ENCODE measurements around the gene RAB27A. TPM values are rescaled to one million over a fixed set of nuclear protein-coding genes. Genes with fewer than 3 reads are reported as not detected.
"Not testable (repeated sequence)": the region's sequence is repeated elsewhere in the genome, so short reads cannot be mapped to it uniquely, and the experiment has no call there.

Gene RAB27A
- total and polyA plus RNA-seq, 2 donors (not counting 3 experiments of a cell fraction or from before 2014, with no cell fraction given): 7.3 to 30.9 TPM

GRCh38 chr15:55286442-55287189, 3.0 kb downstream of the RAB27A start:
- H3K9ac ChIP-seq (replicated peaks; ENCODE audit: extremely low read depth, insufficient read depth, low read length); H3K4me2 ChIP-seq (ENCODE audit: insufficient read depth, low read length); H3K36me3 ChIP-seq (ENCODE audit: control insufficient read depth in 2 of 2, extremely low read depth in 1 of 2, insufficient read depth in 2 of 2, low read length in 2 of 2); DNase-seq (ENCODE audit: low read depth, low spot score); POLR2A ChIA-PET; H3K79me2 ChIP-seq (ENCODE audit: control insufficient read depth, insufficient read depth, low read length); BruUV-seq (replicated peaks); FAIRE-seq; dilution Hi-C loops (cut with MboI; ENCODE audit: extremely low pct_ligation_motif_present, low sequenced_read_pairs); H3K9me3 ChIP-seq (replicated peaks; ENCODE audit: control insufficient read depth, insufficient read depth, low read length); H3K27me3 ChIP-seq (ENCODE audit: control insufficient read depth in 2 of 2, insufficient read depth in 2 of 2, low read length in 2 of 2); H2AFZ ChIP-seq (ENCODE audit: low read depth, low read length); H4K20me1 ChIP-seq (replicated peaks; ENCODE audit: control insufficient read depth, extremely low read depth, insufficient read depth, low read length); H3K4me3 ChIP-seq (replicated peaks in 1 of 3; ENCODE audit: insufficient read depth in 1 of 3, low read depth in 1 of 3, low read length in 3 of 3); H3K9me1 ChIP-seq (replicated peaks; ENCODE audit: control insufficient read depth, extremely low read depth, insufficient read depth, low read length); H3K27ac ChIP-seq (ENCODE audit: insufficient read depth, low read depth, low read length); intact Hi-C loops (cut with micrococcal nuclease): not testable (repeated sequence)
- CTCF ChIA-PET: interaction anchor here (1.7 kb wide), 1 partner anchor 70 kb away, joined by 7 read pairs; no protein-coding TSS in a partner anchor
- H3K4me1 ChIP-seq (ENCODE audit: control insufficient read depth, extremely low read depth, insufficient read depth, low read length): peaks cover 25% of the 10 kb centered on the region

GRCh38 chr15:55284426-55284825, 5.2 kb downstream of the RAB27A start:
- no peaks in the 10 kb centered on the region for H3K9me3 ChIP-seq (replicated peaks; ENCODE audit: control insufficient read depth, insufficient read depth, low read length)
- H3K36me3 ChIP-seq (ENCODE audit: control insufficient read depth in 2 of 2, extremely low read depth in 1 of 2, insufficient read depth in 2 of 2, low read length in 2 of 2): no peaks in the 10 kb centered on the region
- no peaks in the 10 kb centered on the region for H3K27me3 ChIP-seq (ENCODE audit: control insufficient read depth in 2 of 2, insufficient read depth in 2 of 2, low read length in 2 of 2)
- ChIA-PET CTCF (interaction anchor here (1.6 kb wide), 1 partner anchor 53 kb away, joined by 4 read pairs; no protein-coding TSS in a partner anchor), POLR2A (no interaction called here)
- peaks cover 6% of the 10 kb centered on the region for H3K79me2 ChIP-seq (ENCODE audit: control insufficient read depth, insufficient read depth, low read length)
- no TSS peak for BruUV-seq (replicated peaks)
- dilution Hi-C loops (cut with MboI; ENCODE audit: extremely low pct_ligation_motif_present, low sequenced_read_pairs) (no loop called here), intact Hi-C loops (cut with micrococcal nuclease) (no loop called here)
- H3K9me1 ChIP-seq (replicated peaks; ENCODE audit: control insufficient read depth, extremely low read depth, insufficient read depth, low read length): no peaks in the 10 kb centered on the region
- no peak for DNase-seq (ENCODE audit: low read depth, low spot score)
- no peak for FAIRE-seq
- H3K4me2 ChIP-seq (ENCODE audit: insufficient read depth, low read length): no peak overlapping the region
- no peak overlapping the region for H2AFZ ChIP-seq (ENCODE audit: low read depth, low read length)
- no peak overlapping the region for H3K9ac ChIP-seq (replicated peaks; ENCODE audit: extremely low read depth, insufficient read depth, low read length)
- no peak overlapping the region for H3K4me3 ChIP-seq (replicated peaks in 1 of 3; ENCODE audit: insufficient read depth in 1 of 3, low read depth in 1 of 3, low read length in 3 of 3)
- no peaks in the 10 kb centered on the region for H4K20me1 ChIP-seq (replicated peaks; ENCODE audit: control insufficient read depth, extremely low read depth, insufficient read depth, low read length)
- H3K4me1 ChIP-seq (ENCODE audit: control insufficient read depth, extremely low read depth, insufficient read depth, low read length): peaks cover 34% of the 10 kb centered on the region
- no peak for TF ChIP-seq EZH2 (IDR thresholded peaks at IDR 0.05; ENCODE audit: borderline replicate concordance, low read depth, low read length, severe bottlenecking)
- TF ChIP-seq MYC (IDR thresholded peaks at IDR 0.05; ENCODE audit: low read depth, low read length): no peak
- TF ChIP-seq JUN (IDR thresholded peaks at IDR 0.05; ENCODE audit: borderline replicate concordance, insufficient read depth, insufficient read length, low read depth): no peak
- no peak for TF ChIP-seq CTCF (IDR thresholded peaks at IDR 0.05; ENCODE audit: extremely low read depth in 1 of 2, insufficient read depth in 1 of 2, low read depth in 1 of 2, low read length in 2 of 2)
- TF ChIP-seq MAX (IDR thresholded peaks at IDR 0.05; ENCODE audit: insufficient read depth, insufficient read length): no peak
- TF ChIP-seq GATA2 (IDR thresholded peaks at IDR 0.05; ENCODE audit: insufficient read depth, insufficient read length, low read depth, low read length): no peak
- TF ChIP-seq POLR2AphosphoS5 (IDR thresholded peaks at IDR 0.05; ENCODE audit: insufficient read depth, low read depth, low read length): no peak
- TF ChIP-seq FOS (IDR thresholded peaks at IDR 0.05; ENCODE audit: borderline replicate concordance, insufficient read depth, low read length): no peak
- TF ChIP-seq POLR2A (IDR thresholded peaks at IDR 0.05; ENCODE audit: low read depth, low read length): no peak
- no peak overlapping the region for H3K27ac ChIP-seq (ENCODE audit: insufficient read depth, low read depth, low read length)
